Tibial nerve (tissue), 4 donors: ENCODE results near the gene TGM4.

ENCODE experiments used
- EP300 ChIP-seq, 2 donors: sonication (generic); formaldehyde crosslinking; IDR thresholded peaks; one replicate each; pipeline ENCODE4 v1.6.1; 2017; ENCODE audit warnings: antibody characterized with exemption in 2 of 2, mild to moderate bottlenecking in 1 of 2
- POLR2A ChIP-seq, 2 donors: fragments of 450-650 bp; IDR thresholded peaks; one replicate each; pipeline ENCODE4 v1.6.1; 2017; ENCODE audit warnings: antibody characterized with exemption in 2 of 2, mild to moderate bottlenecking in 2 of 2, moderate library complexity in 2 of 2
- TF ChIP-seq, protein P1 (sequence below), 5 experiments: fragments of 200-600 bp in 3 of 5; fragments of 450-650 bp in 2 of 5; sonication (generic) in 3 of 5; IDR thresholded peaks; one replicate each; pipeline ENCODE4 v1.5.1; 2016 to 2019; ENCODE audit warnings: antibody characterized with exemption in 5 of 5, mild to moderate bottlenecking in 3 of 5, moderate library complexity in 2 of 5

DNA sequence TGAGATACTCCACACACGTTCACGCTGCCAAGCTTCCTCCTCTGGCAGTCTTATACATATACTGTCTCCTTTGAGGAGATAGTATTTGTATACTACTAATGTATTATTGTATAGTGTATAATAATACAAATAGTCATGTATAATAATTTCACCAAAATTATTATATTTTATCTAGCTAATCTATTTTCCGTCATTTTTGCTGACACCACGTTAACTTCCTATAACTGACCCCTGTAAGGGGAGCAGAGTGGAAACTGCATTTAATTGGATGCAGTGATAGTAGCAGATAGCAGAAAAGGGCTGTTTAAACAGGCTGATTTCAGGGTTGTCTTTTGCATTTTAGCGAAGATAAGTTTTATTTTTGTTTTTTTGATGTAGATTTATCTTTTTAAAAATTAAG is 43.2 kb upstream of the TGM4 start:
- TF ChIP-seq EP300 (IDR thresholded peaks at IDR 0.05) (no peak), POLR2A (IDR thresholded peaks at IDR 0.05) (no peak)
- TF ChIP-seq, protein P1, sequence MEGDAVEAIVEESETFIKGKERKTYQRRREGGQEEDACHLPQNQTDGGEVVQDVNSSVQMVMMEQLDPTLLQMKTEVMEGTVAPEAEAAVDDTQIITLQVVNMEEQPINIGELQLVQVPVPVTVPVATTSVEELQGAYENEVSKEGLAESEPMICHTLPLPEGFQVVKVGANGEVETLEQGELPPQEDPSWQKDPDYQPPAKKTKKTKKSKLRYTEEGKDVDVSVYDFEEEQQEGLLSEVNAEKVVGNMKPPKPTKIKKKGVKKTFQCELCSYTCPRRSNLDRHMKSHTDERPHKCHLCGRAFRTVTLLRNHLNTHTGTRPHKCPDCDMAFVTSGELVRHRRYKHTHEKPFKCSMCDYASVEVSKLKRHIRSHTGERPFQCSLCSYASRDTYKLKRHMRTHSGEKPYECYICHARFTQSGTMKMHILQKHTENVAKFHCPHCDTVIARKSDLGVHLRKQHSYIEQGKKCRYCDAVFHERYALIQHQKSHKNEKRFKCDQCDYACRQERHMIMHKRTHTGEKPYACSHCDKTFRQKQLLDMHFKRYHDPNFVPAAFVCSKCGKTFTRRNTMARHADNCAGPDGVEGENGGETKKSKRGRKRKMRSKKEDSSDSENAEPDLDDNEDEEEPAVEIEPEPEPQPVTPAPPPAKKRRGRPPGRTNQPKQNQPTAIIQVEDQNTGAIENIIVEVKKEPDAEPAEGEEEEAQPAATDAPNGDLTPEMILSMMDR (IDR thresholded peaks at IDR 0.05) = no peak
